Upper lobe of left lung (tissue), 6 donors: Measurements from ENCODE around the gene NVL. TPM values are rescaled to one million over a fixed set of nuclear protein-coding genes. Genes with fewer than 3 reads are reported as not detected.

Experiments
- ATAC-seq, 2 donors: fragments of 200-7000 bp; cut with Tn5 transposase; one replicate each; pipeline ENCODE4 v1.9.1; 2022; ENCODE audit warnings: mild to moderate bottlenecking in 2 of 2, moderate library complexity in 2 of 2; ENCODE audit not compliant: low FRiP score in 2 of 2
- DNase-seq, 2 donors: peaks; one replicate each; pipeline ENCODE4 v3.0.0-alpha.2; 2019 to 2020
- H3K27ac ChIP-seq, 4 donors: fragments of 200-600 bp; sonication (generic); one replicate each; pipeline ENCODE4 v1.5.1; 2016 to 2019
- H3K27me3 ChIP-seq, 4 donors: fragments of 200-600 bp; sonication (generic); one replicate each; pipeline ENCODE4 v1.5.1; 2017 to 2019
- H3K36me3 ChIP-seq, 4 donors: fragments of 200-600 bp; sonication (generic); one replicate each; pipeline ENCODE4 v1.5.1; 2016 to 2019
- H3K4me1 ChIP-seq, 4 donors: fragments of 200-600 bp; sonication (generic); one replicate each; pipeline ENCODE4 v1.5.1; 2018 to 2019
- H3K4me3 ChIP-seq, 4 donors: fragments of 200-600 bp; sonication (generic); one replicate each; pipeline ENCODE4 v1.5.1; 2017 to 2019; ENCODE audit warnings: mild to moderate bottlenecking in 2 of 4, moderate library complexity in 1 of 4
- H3K9me3 ChIP-seq, 4 donors: fragments of 200-600 bp; sonication (generic); one replicate each; pipeline ENCODE4 v1.5.1; 2018 to 2019
- EP300 ChIP-seq, 4 donors: sonication (generic); formaldehyde crosslinking; IDR thresholded peaks; one replicate each; pipeline ENCODE4 v1.5.1; 2017; ENCODE audit warnings: antibody characterized with exemption in 4 of 4, control low read depth in 2 of 4
- POLR2A ChIP-seq, 4 donors: fragments of 450-650 bp; IDR thresholded peaks; one replicate each; pipeline ENCODE4 v1.5.1; 2016 to 2017; ENCODE audit warnings: antibody characterized with exemption in 4 of 4, mild to moderate bottlenecking in 2 of 4
- POLR2AphosphoS5 ChIP-seq, 2 donors: sonication (generic); formaldehyde crosslinking; IDR thresholded peaks; one replicate each; pipeline ENCODE4 v1.5.1; 2017; ENCODE audit warnings: antibody characterized with exemption in 2 of 2
- WGBS, 2 donors: methylation state at CpG; one replicate each; pipeline ENCODE4 v1.1.5; 2017 to 2018; 5-methylcytosine and 5-hydroxymethylcytosine counted together
- small RNA-seq, 4 donors: library from RNA; depleted of rRNA; stranded (forward); fragments of <200 nt; gene quantifications; one replicate each; pipeline ENCODE3, GENCODE V24; 2016
- total RNA-seq, 6 donors: library from RNA; depleted of rRNA in 4 of 6; stranded (reverse); fragments of >200 nt in 4 of 6; gene quantifications; one replicate each; pipeline versions ENCODE4 v1.1.0 to v1.2.1, GENCODE V29; 2016 to 2021
- TF ChIP-seq, protein P1 (sequence below), 6 experiments: fragments of 450-650 bp in 4 of 6; fragments of 200-600 bp in 2 of 6; sonication (generic) in 2 of 6; IDR thresholded peaks; one replicate each; pipeline ENCODE4 v1.5.1; 2016 to 2019; ENCODE audit warnings: antibody characterized with exemption in 6 of 6
- donor health status: DM: no; HTN: no; CAD: no; lungs with moderate emphysema.
- donor health status: DM: no; HTN: yes; CAD: no; lungs with severe emphysema.

NVL gene
- total RNA-seq, 6 donors from 2014 or later, result 20.2 to 56.6 (median 34.1) TPM

DNA sequence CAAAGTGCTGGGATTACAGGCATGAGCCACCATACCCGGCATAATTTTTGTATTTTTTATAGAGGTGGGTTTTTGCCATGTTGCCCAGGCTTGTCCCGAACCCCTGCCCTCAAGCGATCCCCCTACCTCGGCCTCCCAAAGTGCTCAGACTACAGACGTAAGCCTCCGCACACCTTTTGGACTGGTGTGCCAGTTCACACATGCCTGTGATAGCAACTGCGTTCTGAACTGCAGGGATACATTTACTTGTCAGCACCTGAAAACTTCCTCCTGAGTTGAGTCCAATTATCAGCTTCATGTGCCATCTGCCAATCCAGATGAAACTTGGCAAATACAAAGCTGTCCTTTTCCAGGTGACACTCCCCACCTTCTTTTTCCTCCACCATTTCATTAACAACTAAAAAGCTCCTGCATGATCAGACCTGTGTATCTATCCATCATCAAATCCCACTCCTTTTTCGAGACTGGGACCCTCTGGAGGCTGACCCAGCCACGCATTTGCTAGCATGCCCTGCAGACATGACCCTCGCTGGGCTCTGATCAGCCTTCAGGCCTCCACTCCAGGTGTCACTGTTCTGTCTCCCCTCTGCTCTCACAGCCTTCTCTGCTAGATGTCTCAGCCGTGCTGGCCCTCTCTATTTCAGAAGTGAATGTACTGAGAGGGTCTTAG is 149.1 kb downstream of the NVL start:
- no peaks in the 10 kb centered on the region for H3K27me3 ChIP-seq
- WGBS, 2 donors, result 96 to 98% methylated on average over 11 of the region's 11 CpGs

DNA sequence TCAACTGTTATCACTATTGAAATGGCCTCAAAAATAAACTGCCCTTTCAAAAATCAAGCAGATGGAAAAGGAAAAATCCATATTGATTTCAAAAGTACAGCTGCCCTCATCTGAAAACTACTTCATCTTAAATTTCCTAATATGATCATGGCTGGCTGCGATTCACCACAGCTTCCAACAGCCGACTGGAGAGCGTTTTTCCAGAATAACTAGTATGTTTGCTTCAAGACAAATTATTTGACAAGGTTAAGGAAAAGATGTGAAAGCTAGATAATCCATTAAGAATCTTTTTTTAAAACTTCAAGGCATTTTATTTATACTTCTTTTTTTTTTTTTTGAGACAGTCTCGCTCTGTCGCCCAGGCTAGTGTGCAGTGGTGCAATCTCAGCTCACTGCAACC is 151.1 kb downstream of the NVL start:
- Histone ChIP-seq H3K4me1 (peaks cover under 1 to 8% (median 5%) of the 10 kb centered on the region in 4 donors), H3K9me3 (no peaks in the 10 kb centered on the region), H3K27me3 (no peaks in the 10 kb centered on the region), H3K4me3 (no peak overlapping the region), H3K27ac (no peak overlapping the region), H3K36me3 (no peaks in the 10 kb centered on the region)
- no peak for ATAC-seq
- WGBS, 2 donors, result 88 to 90% methylated on average over 5 of the region's 5 CpGs
- TF ChIP-seq, protein P1, sequence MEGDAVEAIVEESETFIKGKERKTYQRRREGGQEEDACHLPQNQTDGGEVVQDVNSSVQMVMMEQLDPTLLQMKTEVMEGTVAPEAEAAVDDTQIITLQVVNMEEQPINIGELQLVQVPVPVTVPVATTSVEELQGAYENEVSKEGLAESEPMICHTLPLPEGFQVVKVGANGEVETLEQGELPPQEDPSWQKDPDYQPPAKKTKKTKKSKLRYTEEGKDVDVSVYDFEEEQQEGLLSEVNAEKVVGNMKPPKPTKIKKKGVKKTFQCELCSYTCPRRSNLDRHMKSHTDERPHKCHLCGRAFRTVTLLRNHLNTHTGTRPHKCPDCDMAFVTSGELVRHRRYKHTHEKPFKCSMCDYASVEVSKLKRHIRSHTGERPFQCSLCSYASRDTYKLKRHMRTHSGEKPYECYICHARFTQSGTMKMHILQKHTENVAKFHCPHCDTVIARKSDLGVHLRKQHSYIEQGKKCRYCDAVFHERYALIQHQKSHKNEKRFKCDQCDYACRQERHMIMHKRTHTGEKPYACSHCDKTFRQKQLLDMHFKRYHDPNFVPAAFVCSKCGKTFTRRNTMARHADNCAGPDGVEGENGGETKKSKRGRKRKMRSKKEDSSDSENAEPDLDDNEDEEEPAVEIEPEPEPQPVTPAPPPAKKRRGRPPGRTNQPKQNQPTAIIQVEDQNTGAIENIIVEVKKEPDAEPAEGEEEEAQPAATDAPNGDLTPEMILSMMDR (IDR thresholded peaks at IDR 0.05), result no peak
- no peak for TF ChIP-seq POLR2A (IDR thresholded peaks at IDR 0.05)
- no peak for TF ChIP-seq EP300 (IDR thresholded peaks at IDR 0.05)
- TF ChIP-seq POLR2AphosphoS5 (IDR thresholded peaks at IDR 0.05), result no peak
- no peak for DNase-seq

More for the DNA sequence above, 149.1 kb downstream of the NVL start:
- TF ChIP-seq POLR2A (IDR thresholded peaks at IDR 0.05) (no peak), POLR2AphosphoS5 (IDR thresholded peaks at IDR 0.05) (no peak)
- TF ChIP-seq, protein P1 (IDR thresholded peaks at IDR 0.05), result no peak
- Histone ChIP-seq H3K4me1 (peaks cover 18 to 28% (median 19%) of the 10 kb centered on the region in 4 donors), H3K36me3 (peaks cover 0 to 2% (median 0%) of the 10 kb centered on the region in 4 donors), H3K9me3 (no peaks in the 10 kb centered on the region), H3K27ac (no peak overlapping the region), H3K4me3 (no peak overlapping the region)
- no peak for ATAC-seq
- no peak for DNase-seq

DNA sequence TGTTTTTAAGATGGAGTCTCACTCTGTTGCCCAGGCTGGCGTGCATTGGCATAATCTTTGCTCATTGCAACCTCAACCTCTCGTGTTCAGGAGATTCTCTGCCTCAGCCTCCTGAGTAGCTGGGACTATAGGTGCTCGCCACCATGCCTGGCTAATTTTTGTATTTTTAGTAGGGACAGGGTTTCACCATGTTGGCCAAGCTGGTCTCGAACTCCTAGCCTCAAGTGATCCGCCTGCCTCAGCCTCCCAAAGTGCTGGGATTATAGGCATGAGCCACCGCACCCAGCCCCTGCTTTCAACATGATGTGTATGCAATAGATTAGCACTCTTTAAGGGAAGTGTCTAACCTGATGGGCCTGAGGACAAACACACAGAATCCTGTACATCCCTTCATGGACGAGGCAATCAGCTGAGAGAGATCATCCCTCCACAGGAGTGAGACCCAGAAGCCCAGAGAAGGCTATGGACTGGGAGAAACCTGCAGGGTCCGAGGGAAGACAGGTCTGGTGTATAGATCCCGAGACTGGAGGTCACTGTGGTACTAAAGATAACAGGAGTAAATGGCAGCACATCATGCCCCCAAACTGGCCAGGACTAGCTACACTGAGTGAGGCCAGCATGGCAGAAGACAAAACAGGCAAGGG is 152.5 kb downstream of the NVL start:
- H3K36me3 ChIP-seq, result no peaks in the 10 kb centered on the region
- no peaks in the 10 kb centered on the region for H3K9me3 ChIP-seq
- peaks cover 0 to 7% (median 3%) of the 10 kb centered on the region in 4 donors for H3K4me1 ChIP-seq
- no peak for DNase-seq
- H3K27me3 ChIP-seq, result no peaks in the 10 kb centered on the region
- TF ChIP-seq POLR2AphosphoS5 (IDR thresholded peaks at IDR 0.05), result no peak
- TF ChIP-seq, protein P1 (IDR thresholded peaks at IDR 0.05), result no peak
- no peak overlapping the region for H3K27ac ChIP-seq
- 89 to 91% methylated on average over 9 of the region's 9 CpGs for WGBS, 2 donors
- no peak for ATAC-seq
- H3K4me3 ChIP-seq, result no peak overlapping the region

Small RNA genes within 50 kb of the gene (small RNA-seq; reads per million reads assigned to genes)
- gene MIR320B2 (0 to 0.14 (median 0.07) reads per million in 4 donors), gene RF00139 (0 reads per million in 4 donors), gene RNU6-1008P (0 reads per million in 4 donors)

Other genes starting within 250 kb of the NVL start
- 10 to 100 TPM in 5 of 6 donors, 1 to 10 TPM in 1; 9.1 to 34.8 (median 27.2) TPM for gene FBXO28, start 216.1 kb downstream of the NVL start, total RNA-seq
- gene DEGS1, start 146.9 kb downstream of the NVL start, total RNA-seq, result 10 to 100 TPM; 24.3 to 79.2 (median 67.4) TPM
- 10 to 100 TPM; 19.2 to 86.6 (median 38.5) TPM for gene CNIH4, start 26.7 kb upstream of the NVL start, total RNA-seq
- gene WDR26, start 104.6 kb upstream of the NVL start, total RNA-seq, result 100 to 1,000 TPM in 3 of 6 donors, 10 to 100 TPM in 3; 75.8 to 145 (median 91.2) TPM